IMR-90 (cell line): ENCODE results near the gene MED26. TPM values are rescaled to one million over a fixed set of nuclear protein-coding genes. Genes with fewer than 3 reads are reported as not detected.

Experiments used
- ATAC-seq: fragments of 200-7000 bp; cut with Tn5 transposase; 2 replicates; pipeline ENCODE4 v1.9.1; 2020; ENCODE audit warnings: low read depth, mild to moderate bottlenecking, moderate library complexity
- BruUV-seq: library from RNA; stranded (reverse); fragments of 400-500 nt; replicated peaks from 2 replicates; lab custom pipeline; 2021; lab: Mats Ljungman, UMichigan
- CTCF ChIA-PET: fragments of 300-600 bp; formaldehyde crosslinking; extraction: SDS; loops from one replicate; lab custom pipeline; 2021; ENCODE audit warnings: antibody characterized with exemption; lab: Yijun Ruan, JAX
- POLR2A ChIA-PET: fragments of 300-600 bp; sonication (Branson Sonifier 250); formaldehyde crosslinking; loops from one replicate; lab custom pipeline; 2022; ENCODE audit warnings: antibody characterized with exemption; ENCODE audit not compliant: unreplicated experiment; lab: Charles Lee
- DNase-seq: peaks from one replicate; pipeline ENCODE4 v3.0.0; 2013
- H2AFZ ChIP-seq: replicated peaks from 2 replicates; pipeline ENCODE3; 2013; ENCODE audit warnings: low read length, mild to moderate bottlenecking; ENCODE audit not compliant: poor library complexity
- H2AK5ac ChIP-seq: 2 replicates; pipeline ENCODE4 v1.6.1; 2013; ENCODE audit warnings: low read depth, low read length, inconsistent platforms
- H2AK9ac ChIP-seq: replicated peaks from 2 replicates; pipeline ENCODE3; 2013; ENCODE audit warnings: mild to moderate bottlenecking, low read depth, low read length, moderate library complexity; ENCODE audit not compliant: poor library complexity
- H2BK120ac ChIP-seq: 2 replicates; pipeline ENCODE4 v1.6.1; 2013; ENCODE audit warnings: low read depth, low read length, inconsistent platforms
- H2BK15ac ChIP-seq: 3 replicates; pipeline ENCODE4 v1.6.1; 2013; ENCODE audit warnings: low read depth, low read length, inconsistent platforms
- H2BK20ac ChIP-seq: 2 replicates; pipeline ENCODE4 v1.6.1; 2013; ENCODE audit warnings: low read depth, mild to moderate bottlenecking, inconsistent platforms, low read length, moderate library complexity
- H2BK5ac ChIP-seq: 2 replicates; pipeline ENCODE4 v1.6.1; 2013; ENCODE audit warnings: mild to moderate bottlenecking, low read depth, low read length, inconsistent platforms; ENCODE audit not compliant: poor library complexity, severe bottlenecking
- H3K14ac ChIP-seq: replicated peaks from 2 replicates; pipeline ENCODE4 v1.6.1; 2013; ENCODE audit warnings: low read depth, low read length, inconsistent platforms
- H3K18ac ChIP-seq: 2 replicates; pipeline ENCODE4 v1.6.1; 2013; ENCODE audit warnings: low read depth, low read length, control low read depth
- H3K23ac ChIP-seq: 2 replicates; pipeline ENCODE4 v1.6.1; 2013; ENCODE audit warnings: low read depth, low read length, inconsistent platforms
- H3K27ac ChIP-seq: 2 replicates; pipeline ENCODE4 v1.5.1; 2013; ENCODE audit warnings: mild to moderate bottlenecking, control low read depth, low read length; ENCODE audit not compliant: insufficient read depth
- H3K27me3 ChIP-seq: 2 replicates; pipeline ENCODE4 v1.6.1; 2013; ENCODE audit warnings: low read length; ENCODE audit not compliant: control insufficient read depth, insufficient read depth
- H3K36me3 ChIP-seq: 2 replicates; pipeline ENCODE4 v1.6.1; 2013; ENCODE audit warnings: low read length, mixed read lengths; ENCODE audit not compliant: control insufficient read depth, insufficient read depth
- H3K4ac ChIP-seq: 2 replicates; pipeline ENCODE4 v1.6.1; 2013; ENCODE audit warnings: low read depth, low read length, inconsistent platforms
- H3K4me1 ChIP-seq: 2 replicates; pipeline ENCODE4 v1.6.1; 2013; ENCODE audit warnings: low read length, mixed read lengths; ENCODE audit not compliant: control insufficient read depth, insufficient read depth
- H3K4me2 ChIP-seq: 2 replicates; pipeline ENCODE4 v1.6.1; 2013; ENCODE audit warnings: low read depth, mild to moderate bottlenecking, control low read depth, low read length, moderate library complexity
- H3K4me3 ChIP-seq: 2 replicates; pipeline ENCODE4 v1.5.1; 2013; ENCODE audit warnings: low read depth, mild to moderate bottlenecking, control low read depth, low read length, moderate library complexity; ENCODE audit not compliant: insufficient read depth
- H3K56ac ChIP-seq: 2 replicates; pipeline ENCODE4 v1.6.1; 2013; ENCODE audit warnings: low read length, inconsistent platforms; ENCODE audit not compliant: insufficient read depth; ENCODE audit errors: extremely low read depth
- H3K79me1 ChIP-seq, 2 experiments: 2 replicates each; pipeline ENCODE4 v1.6.1; 2013; ENCODE audit warnings: low read length in 2 of 2, inconsistent platforms in 1 of 2, low read depth in 1 of 2
- H3K9ac ChIP-seq: 2 replicates; pipeline ENCODE4 v1.6.1; 2013; ENCODE audit warnings: low read depth, low read length, control low read depth
- H3K9me1 ChIP-seq: 2 replicates; pipeline ENCODE4 v1.6.1; 2013; ENCODE audit warnings: low read length, inconsistent platforms; ENCODE audit not compliant: insufficient read depth
- H3K9me3 ChIP-seq: 2 replicates; pipeline ENCODE4 v1.6.1; 2013; ENCODE audit warnings: low read length; ENCODE audit not compliant: control insufficient read depth, insufficient read depth
- H4K20me1 ChIP-seq: 2 replicates; pipeline ENCODE4 v1.6.1; 2013; ENCODE audit warnings: low read length, inconsistent platforms; ENCODE audit not compliant: insufficient read depth
- H4K5ac ChIP-seq: 2 replicates; pipeline ENCODE4 v1.6.1; 2013; ENCODE audit warnings: mild to moderate bottlenecking, low read depth, low read length, control low read depth
- H4K8ac ChIP-seq, 2 experiments: 2 replicates each; pipeline ENCODE4 v1.6.1; 2013; ENCODE audit warnings: low read depth in 2 of 2, low read length in 2 of 2, control low read depth in 1 of 2, inconsistent platforms in 1 of 2
- H4K91ac ChIP-seq: 2 replicates; pipeline ENCODE4 v1.6.1; 2013; ENCODE audit warnings: low read depth, low read length, inconsistent platforms; ENCODE audit not compliant: insufficient read depth
- BHLHE40 ChIP-seq: fragments of 150-350 bp; IDR thresholded peaks from 2 replicates; pipeline ENCODE4 v1.6.1; 2016; ENCODE audit warnings: mild to moderate bottlenecking, low read depth, low read length
- CEBPB ChIP-seq: IDR thresholded peaks from 2 replicates; pipeline ENCODE4 v1.6.1; 2012; ENCODE audit warnings: low read depth, low read length, improper control_type of control experiment
- CHD1 ChIP-seq: IDR thresholded peaks from 2 replicates; pipeline ENCODE4 v1.6.1; 2012; ENCODE audit warnings: low read depth, low read length, improper control_type of control experiment
- ELK1 ChIP-seq: fragments of 150-350 bp; IDR thresholded peaks from 2 replicates; pipeline ENCODE4 v1.6.1; 2016; ENCODE audit warnings: low read depth, mild to moderate bottlenecking, low read length, moderate library complexity, borderline replicate concordance
- FOS ChIP-seq: fragments of 150-350 bp; IDR thresholded peaks from 2 replicates; pipeline ENCODE4 v1.6.1; 2016; ENCODE audit warnings: low read depth, low read length
- MAZ ChIP-seq: IDR thresholded peaks from 2 replicates; pipeline ENCODE4 v1.6.1; 2012; ENCODE audit warnings: low read depth, mild to moderate bottlenecking, low read length, improper control_type of control experiment, moderate library complexity, borderline replicate concordance
- MXI1 ChIP-seq: IDR thresholded peaks from 2 replicates; pipeline ENCODE4 v1.6.1; 2012; ENCODE audit warnings: low read depth, mild to moderate bottlenecking, low read length, moderate library complexity, borderline replicate concordance
- NFE2L2 ChIP-seq: fragments of 150-350 bp; IDR thresholded peaks from 2 replicates; pipeline ENCODE4 v1.6.1; 2016; ENCODE audit warnings: low read depth, mild to moderate bottlenecking, low read length
- POLR2A ChIP-seq: IDR thresholded peaks from 2 replicates; pipeline ENCODE4 v1.6.1; 2012; ENCODE audit warnings: mild to moderate bottlenecking, low read depth, low read length
- RAD21 ChIP-seq: IDR thresholded peaks from 2 replicates; pipeline ENCODE4 v1.6.1; 2012; ENCODE audit warnings: low read length, improper control_type of control experiment
- RFX5 ChIP-seq: IDR thresholded peaks from 2 replicates; pipeline ENCODE4 v1.8.0; 2012; ENCODE audit warnings: low read depth, mild to moderate bottlenecking, low read length, moderate library complexity
- SMC3 ChIP-seq: fragments of 150-350 bp; IDR thresholded peaks from 2 replicates; pipeline ENCODE4 v1.6.1; 2016; ENCODE audit warnings: low read depth, mild to moderate bottlenecking, antibody characterized with exemption, low read length, moderate library complexity
- USF2 ChIP-seq: fragments of 150-350 bp; IDR thresholded peaks from 2 replicates; pipeline ENCODE4 v1.6.1; 2017; ENCODE audit warnings: mild to moderate bottlenecking, antibody characterized with exemption, low read length, low read depth
- WGBS, 2 experiments: methylation state at CpG; one replicate each; pipeline versions ENCODE4 v1.1.5 to v1.1.7; 2013; ENCODE audit warnings: missing lambda C conversion rate in 2 of 2; ENCODE audit not compliant: insufficient read length in 1 of 2; ENCODE audit errors: extremely low coverage in 2 of 2; 5-methylcytosine and 5-hydroxymethylcytosine counted together
- dilution Hi-C: fragments of 300-500 bp; cut with HindIII; formaldehyde crosslinking; loops from one replicate; pipeline ENCODE4 v1.14.3; 2018; ENCODE audit warnings: low sequenced_read_pairs; ENCODE audit not compliant: unreplicated experiment
- in situ Hi-C: fragments of 300-500 bp; cut with MboI; formaldehyde crosslinking; loops from 3 replicates; pipeline ENCODE4 v1.14.3; 2019; ENCODE audit warnings: low sequenced_read_pairs, inconsistent platforms, mixed read lengths
- intact Hi-C: fragments of 100-400 bp; cut with micrococcal nuclease; formaldehyde crosslinking; loops from 2 replicates; pipeline ENCODE4 v1.10.0; 2022
- polyA plus RNA-seq, 3 experiments: library from polyadenylated mRNA; depleted of rRNA; stranded (reverse); fragments of >200 nt; gene quantifications; 2 replicates each; pipeline ENCODE4 v1.2.3, GENCODE V29; 2012; ENCODE audit warnings: low replicate concordance in 1 of 3
- total RNA-seq: library from RNA; depleted of rRNA; stranded (reverse); fragments of >200 nt; gene quantifications from 2 replicates; pipeline ENCODE4 v1.2.3, GENCODE V29; 2012

The MED26 gene
- total and polyA plus RNA-seq, 2 of the 4 experiments (the other 2 are of a cell fraction): 2.0 to 4.0 TPM

DNA sequence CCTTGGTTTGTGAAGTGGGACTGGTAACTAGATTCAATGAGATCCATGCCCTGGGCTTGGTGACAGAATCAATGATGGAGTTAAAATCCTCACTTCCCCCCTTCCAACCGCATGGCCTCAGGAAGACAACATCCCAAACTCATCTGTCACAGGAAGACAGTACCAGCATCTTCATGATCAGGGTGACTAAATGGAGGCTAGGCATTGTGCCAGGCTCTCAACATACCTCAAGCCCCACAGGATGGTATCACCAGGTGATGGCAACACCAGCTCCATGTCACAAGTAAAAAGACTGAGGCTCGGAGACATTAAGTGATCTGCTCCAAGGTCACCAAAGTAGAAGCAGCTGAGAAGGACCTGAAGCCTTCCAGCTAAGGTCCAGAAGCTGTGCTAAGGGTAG lies 14.2 kb downstream of the MED26 start:
- no peak overlapping the region for H4K91ac ChIP-seq

More for the DNA sequence above, 14.2 kb downstream of the MED26 start:
- Histone ChIP-seq H3K79me1 (peaks cover 36 to 92% of the 10 kb centered on the region in 2 experiments), H2AK5ac (no peak overlapping the region), H3K27ac (no peak overlapping the region), H2BK20ac (no peak overlapping the region), H3K9me1 (peaks cover 57% of the 10 kb centered on the region), H3K36me3 (no peaks in the 10 kb centered on the region), H3K4ac (no peak overlapping the region), H4K5ac (no peak overlapping the region), H2AK9ac (no peak overlapping the region), H3K4me1 (peaks cover 3% of the 10 kb centered on the region; the same call in 1 of the 2 replicates), H4K20me1 (peaks cover 90% of the 10 kb centered on the region), H3K4me2 (no peak overlapping the region), H3K27me3 (no peaks in the 10 kb centered on the region), H2BK5ac (no peak overlapping the region), H3K56ac (no peak overlapping the region), H3K18ac (no peak overlapping the region), H2AFZ (no peak overlapping the region), H3K23ac (no peak overlapping the region), H3K9me3 (no peaks in the 10 kb centered on the region), H3K14ac (no peak overlapping the region), H2BK120ac (no peak overlapping the region), H4K8ac (no peak overlapping the region), H3K9ac (no peak overlapping the region), H2BK15ac (no peak overlapping the region), H3K4me3 (no peak overlapping the region)
- POLR2A ChIA-PET: no interaction called here
- CTCF ChIA-PET: no interaction called here
- no TSS peak for BruUV-seq
- intact Hi-C loops: no loop called here
- WGBS, 2 experiments: 100% methylated on average over 1 of the region's 2 CpGs; no CpG with 5 or more reads in 1 of the 2 experiments
- in situ Hi-C loops: no loop called here
- dilution Hi-C loops: no loop called here
- TF ChIP-seq BHLHE40: no peak
- no peak for TF ChIP-seq CEBPB
- TF ChIP-seq RFX5: no peak
- TF ChIP-seq FOS: no peak
- no peak for TF ChIP-seq SMC3
- TF ChIP-seq RAD21: no peak
- TF ChIP-seq CHD1: no peak
- TF ChIP-seq MAZ: no peak
- no peak for TF ChIP-seq POLR2A
- no peak for TF ChIP-seq NFE2L2
- no peak for TF ChIP-seq MXI1
- TF ChIP-seq ELK1: no peak
- no peak for TF ChIP-seq USF2
- no peak for DNase-seq
- no peak for ATAC-seq
